HG02798 (cell line): ENCODE measurements around the gene ZNF521.
"Not testable (repeated sequence)": the region's sequence is repeated elsewhere in the genome, so short reads cannot be mapped to it uniquely, and the experiment has no call there.

Experiments used
- ATAC-seq: cut with Tn5 transposase; IDR thresholded peaks from one replicate; pipeline ENCODE4 v1.9.1; 2021; ENCODE audit warnings: mild to moderate bottlenecking; ENCODE audit not compliant: unreplicated experiment, poor library complexity

Gene ZNF521

DNA sequence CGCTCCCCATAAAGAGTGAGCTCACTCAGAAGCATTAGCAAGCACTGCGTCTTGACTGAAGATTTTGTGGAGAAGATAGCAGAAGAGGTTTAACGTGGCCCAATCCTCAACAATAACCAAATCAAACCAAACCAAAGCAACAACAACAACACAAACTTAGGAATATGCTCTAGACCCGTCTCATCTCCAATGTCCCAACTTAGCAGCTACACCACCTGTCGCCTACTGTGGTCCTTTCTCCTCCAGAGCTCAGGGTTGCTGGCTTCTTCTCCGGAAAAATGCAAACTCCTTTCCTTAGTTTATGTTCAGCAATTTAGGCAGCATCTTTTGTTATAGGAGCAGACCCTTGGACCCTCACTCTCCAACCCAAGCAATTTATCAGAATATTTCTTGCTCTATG is 301.4 kb downstream of the ZNF521 start:
- no peak for ATAC-seq

DNA sequence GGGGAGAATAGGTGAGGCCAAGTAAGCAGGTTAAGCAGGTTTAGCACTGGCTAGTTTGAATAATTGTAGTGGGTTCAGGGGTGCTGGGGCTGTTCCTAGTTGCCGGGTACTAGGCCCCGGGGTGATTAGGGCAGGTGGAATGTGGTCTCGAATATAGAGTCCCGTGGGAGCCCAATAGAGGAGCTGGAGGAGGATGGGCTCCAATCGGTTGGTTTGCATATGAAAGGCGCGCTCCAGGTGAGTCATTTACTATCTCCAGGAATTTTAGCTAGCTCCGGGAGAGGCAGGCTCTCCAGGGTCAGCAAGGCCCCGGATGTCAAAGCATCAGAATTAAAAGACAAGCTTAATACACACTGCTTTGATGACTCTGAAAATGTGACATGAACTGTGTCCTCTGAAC is 304.0 kb downstream of the ZNF521 start:
- ATAC-seq = no peak

DNA sequence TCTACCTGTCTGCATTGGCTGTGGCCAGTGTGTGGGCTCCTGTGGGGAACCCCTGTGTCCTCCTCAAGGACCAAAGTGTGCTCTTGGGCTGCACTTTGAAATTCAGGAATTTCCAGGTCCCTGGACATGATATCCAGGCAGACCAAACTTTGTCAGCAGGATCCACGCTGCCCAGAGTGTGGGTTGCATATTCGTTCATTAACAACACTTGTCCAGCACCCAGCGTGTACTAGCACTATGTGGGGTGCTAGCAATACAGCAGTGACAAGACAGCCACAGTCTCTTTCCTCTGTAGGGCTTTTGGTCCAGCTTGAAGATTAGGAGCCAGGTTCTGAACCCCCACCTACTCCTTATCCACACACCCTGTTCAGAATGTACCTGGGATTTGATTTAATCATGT is 304.5 kb downstream of the ZNF521 start:
- ATAC-seq = no peak

- ATAC-seq = no peak
Observed at GRCh38 chr18:25044694-25045093, 307.3 kb downstream of the ZNF521 start.

DNA sequence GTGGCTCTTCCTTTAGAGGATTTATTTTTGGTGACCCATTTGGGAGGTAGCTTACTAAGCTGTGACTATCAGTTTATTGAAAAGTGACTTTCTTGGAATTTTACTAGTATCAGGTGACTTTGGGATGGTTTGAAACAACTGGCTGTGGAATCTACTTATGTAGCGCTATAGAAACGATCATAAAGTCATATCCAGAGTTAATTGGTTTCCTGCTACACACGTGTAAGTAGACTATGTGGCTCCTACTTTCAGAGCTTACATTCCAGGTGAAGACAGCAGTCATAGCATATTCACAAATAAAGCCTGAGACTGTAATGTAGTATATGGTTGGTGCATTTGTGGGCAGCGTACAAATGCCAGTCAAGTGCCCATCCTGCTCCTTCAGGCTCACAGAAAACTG is 308.9 kb downstream of the ZNF521 start:
- no peak for ATAC-seq

DNA sequence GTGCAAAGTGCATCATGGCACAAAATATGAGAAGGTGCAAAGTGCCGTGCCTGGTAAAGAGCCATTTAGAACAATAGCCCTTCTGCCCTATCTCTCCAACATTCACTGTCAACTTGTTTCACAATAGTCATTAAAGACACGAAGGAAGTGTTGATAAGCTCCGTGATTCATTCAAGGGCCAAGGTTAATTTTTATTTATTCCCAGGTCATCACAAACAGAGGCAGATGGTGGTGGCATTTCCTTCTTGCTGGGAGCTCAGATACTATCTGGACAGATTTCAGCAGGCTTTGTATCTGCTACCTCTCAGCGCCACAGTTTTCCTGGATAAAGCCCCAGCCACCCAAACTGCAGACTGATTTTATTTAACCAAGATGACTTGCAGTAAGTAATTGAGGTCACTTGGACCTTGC is 309.3 kb downstream of the ZNF521 start:
- no peak for ATAC-seq

DNA sequence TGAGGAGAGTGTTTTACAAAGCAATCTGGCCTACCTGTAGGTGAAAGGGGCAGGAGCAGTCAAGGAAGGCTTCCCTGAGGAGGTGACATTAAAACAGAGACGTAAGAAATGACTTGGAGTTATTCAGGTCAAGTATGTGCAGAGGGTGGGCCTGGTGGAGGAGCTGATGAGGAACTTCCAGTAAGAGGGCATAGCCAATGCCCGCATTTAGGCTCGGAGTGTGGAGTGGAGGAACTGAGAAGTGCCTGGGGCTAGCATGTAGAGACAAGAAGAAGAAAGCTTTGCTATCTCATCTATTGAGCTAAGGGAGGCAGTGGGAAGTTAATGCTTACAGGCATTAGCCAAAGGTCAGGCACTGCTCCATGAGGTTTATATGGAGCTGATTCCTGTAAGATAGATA is 312.2 kb downstream of the ZNF521 start:
- no peak for ATAC-seq

DNA sequence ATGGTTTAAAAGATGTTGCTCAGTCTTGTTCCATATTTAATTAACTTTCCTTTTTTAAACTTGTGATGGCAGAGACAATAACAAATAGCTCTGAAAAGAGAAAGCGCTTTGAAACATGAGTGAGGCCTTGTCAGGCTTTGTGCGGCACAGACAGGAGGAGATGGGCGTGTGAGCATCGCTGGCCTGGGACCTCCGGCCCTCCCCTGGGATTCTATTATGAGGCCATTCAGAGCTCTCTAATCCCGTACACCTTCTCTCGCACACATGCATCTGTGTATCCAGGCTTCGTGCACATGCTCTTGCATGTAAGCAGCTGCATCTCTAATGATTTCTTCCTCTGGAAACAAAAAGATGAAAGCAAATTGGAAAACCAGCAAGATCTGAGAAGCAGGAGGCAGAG is 313.7 kb downstream of the ZNF521 start:
- no peak for ATAC-seq

GRCh38 chr18:25033747-25034471 is 318.1 kb downstream of the ZNF521 start:
- ATAC-seq = no peak

DNA sequence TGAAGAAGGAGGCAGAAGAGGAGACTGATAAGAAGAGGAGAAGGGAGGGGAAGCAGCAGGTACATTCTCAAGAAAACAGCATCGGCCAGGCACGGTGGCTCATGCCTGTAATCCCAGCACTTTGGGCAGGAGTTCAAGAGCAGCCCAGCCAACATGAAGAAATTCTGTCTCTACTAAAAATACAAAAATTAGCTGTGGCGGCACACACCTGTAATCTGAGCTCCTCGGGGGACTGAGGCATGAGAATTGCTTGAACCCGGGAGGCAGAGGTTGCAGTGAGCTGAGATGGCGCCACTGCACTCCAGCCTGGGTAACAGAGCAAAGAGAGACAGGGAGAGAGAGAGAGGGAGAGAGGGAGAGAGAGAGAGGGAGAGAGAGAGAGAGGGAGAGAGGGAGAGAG is 318.8 kb downstream of the ZNF521 start:
- ATAC-seq = not testable (repeated sequence)

DNA sequence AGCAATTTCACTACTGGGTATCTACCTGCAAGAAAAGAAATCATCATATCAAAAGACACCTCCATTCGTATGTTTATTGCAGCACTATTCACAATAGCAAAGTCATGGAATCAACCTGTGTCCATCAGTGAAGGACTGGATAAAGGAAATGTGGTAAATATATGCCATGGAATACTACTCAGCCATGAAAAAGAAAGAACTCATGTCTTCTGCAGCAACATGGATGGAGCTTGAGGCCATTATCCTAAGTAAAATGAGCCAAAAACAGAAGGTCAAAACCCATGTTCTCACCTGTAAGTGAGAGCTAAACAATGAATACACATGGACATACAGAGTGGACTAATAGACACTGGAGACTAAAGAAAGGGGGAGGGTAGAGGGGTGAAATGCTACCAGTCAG is 322.2 kb downstream of the ZNF521 start:
- no peak for ATAC-seq

DNA sequence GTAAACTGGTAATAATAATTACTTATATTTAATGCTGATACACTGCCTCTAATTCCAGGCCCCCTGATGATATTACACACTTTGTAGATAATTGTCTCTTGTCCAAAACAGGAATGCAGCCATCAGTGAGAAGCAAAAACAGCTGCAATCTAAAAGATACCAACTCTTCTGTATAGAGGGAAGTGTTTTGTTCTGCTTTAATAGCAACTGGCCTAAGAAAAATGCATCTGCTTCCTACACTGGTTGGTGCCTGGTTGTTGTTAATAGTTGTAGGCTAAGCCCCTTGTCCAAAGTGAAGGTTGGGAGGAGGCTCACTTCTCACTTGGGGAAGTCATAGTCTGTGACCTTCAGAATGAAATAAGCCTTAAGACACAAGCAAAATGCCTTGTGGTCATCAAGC is 332.0 kb downstream of the ZNF521 start:
- no peak for ATAC-seq

- ATAC-seq = no peak
Observed at GRCh38 chr18:25019086-25019860, 332.7 kb downstream of the ZNF521 start.

GRCh38 chr18:25016666-25017065 is 335.3 kb downstream of the ZNF521 start:
- no peak for ATAC-seq

DNA sequence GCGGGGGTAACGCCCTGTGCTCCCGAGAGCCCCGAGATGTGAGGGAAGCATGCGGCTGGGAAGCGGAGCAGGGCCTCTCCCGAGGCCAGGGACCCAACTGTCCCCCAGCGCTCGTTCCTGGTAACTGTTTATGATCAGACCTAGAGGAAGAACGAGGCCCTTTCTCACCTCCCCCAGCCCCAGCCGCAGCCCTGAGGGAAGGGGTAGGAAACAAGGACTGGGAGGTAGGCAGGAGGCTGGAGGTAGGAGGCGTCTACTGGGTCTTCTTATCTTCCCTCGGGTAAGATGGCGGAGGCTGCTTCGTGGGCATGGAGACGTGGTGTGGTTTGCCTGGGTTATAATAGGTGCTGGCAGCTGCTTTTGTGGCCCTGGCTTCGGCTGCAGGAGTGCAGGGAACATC is 335.8 kb downstream of the ZNF521 start:
- ATAC-seq = no peak
